PC-3 (cell line): Measurements from ENCODE around the gene ANTXR2.

Experiments
- EZH2 ChIP-seq: fragments of 300-600 bp; sonication (generic); IDR thresholded peaks from one replicate; pipeline ENCODE4 v1.6.1; 2017; ENCODE audit warnings: antibody characterized with exemption, mild to moderate bottlenecking, low read length; ENCODE audit not compliant: unreplicated experiment
- EZH2phosphoT487 ChIP-seq: fragments of 300-600 bp; sonication (generic); IDR thresholded peaks from 2 replicates; pipeline ENCODE4 v1.6.1; 2018; ENCODE audit warnings: mild to moderate bottlenecking, antibody characterized with exemption, low read length, borderline replicate concordance
- TF ChIP-seq, protein P1 (sequence below): fragments of 300-600 bp; sonication (generic); conservative IDR thresholded peaks from 2 replicates; pipeline ENCODE4 v1.5.1; 2017; ENCODE audit warnings: antibody characterized with exemption, low read depth, mild to moderate bottlenecking, low read length

DNA sequence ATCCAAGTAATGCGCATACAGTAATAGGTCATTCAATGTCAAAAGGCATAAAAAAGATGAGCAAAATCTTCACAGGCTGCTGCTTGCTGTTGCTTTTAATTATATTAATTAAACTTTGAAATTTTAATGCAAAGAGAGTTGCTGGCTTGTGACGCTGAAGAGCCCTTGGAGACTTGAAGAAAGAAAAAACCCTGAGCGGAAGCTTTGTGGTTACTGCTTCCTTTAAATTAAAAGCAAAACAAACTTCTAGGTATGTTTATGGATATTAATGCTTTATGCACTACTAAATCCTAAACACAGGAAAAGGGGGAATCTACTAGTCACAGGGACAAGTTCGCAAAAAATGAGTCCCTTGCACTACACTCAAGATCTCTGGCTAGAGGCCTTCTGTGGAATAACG lies 166.7 kb downstream of the ANTXR2 start:
- TF ChIP-seq, protein P1, sequence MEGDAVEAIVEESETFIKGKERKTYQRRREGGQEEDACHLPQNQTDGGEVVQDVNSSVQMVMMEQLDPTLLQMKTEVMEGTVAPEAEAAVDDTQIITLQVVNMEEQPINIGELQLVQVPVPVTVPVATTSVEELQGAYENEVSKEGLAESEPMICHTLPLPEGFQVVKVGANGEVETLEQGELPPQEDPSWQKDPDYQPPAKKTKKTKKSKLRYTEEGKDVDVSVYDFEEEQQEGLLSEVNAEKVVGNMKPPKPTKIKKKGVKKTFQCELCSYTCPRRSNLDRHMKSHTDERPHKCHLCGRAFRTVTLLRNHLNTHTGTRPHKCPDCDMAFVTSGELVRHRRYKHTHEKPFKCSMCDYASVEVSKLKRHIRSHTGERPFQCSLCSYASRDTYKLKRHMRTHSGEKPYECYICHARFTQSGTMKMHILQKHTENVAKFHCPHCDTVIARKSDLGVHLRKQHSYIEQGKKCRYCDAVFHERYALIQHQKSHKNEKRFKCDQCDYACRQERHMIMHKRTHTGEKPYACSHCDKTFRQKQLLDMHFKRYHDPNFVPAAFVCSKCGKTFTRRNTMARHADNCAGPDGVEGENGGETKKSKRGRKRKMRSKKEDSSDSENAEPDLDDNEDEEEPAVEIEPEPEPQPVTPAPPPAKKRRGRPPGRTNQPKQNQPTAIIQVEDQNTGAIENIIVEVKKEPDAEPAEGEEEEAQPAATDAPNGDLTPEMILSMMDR = no peak
- no peak for TF ChIP-seq EZH2
- no peak for TF ChIP-seq EZH2phosphoT487
